ENCODE data around the gene STAT2. TPM values are rescaled to one million over a fixed set of nuclear protein-coding genes. Genes with fewer than 3 reads are reported as not detected.

The STAT2 gene
- total and polyA plus RNA-seq, 9 of the 15 experiments (the other 6 are each of a cell fraction or from before 2014, with no cell fraction given): 15.5 to 46.9 (median 40.1) TPM

GRCh38 chr12:56336361-56337167 lies 23.3 kb downstream of the STAT2 start (continued):
- TF ChIP-seq PATZ1 (CRISPR knock-in tag; IDR thresholded peaks at IDR 0.05; ENCODE audit: borderline replicate concordance) (no peak), ZBTB26 (CRISPR knock-in tag; IDR thresholded peaks at IDR 0.05) (no peak; the same call in 1 of the 2 replicates), MCM2 (IDR thresholded peaks at IDR 0.05; ENCODE audit: low read depth) (no peak), ZNF224 (CRISPR knock-in tag; IDR thresholded peaks at IDR 0.05) (no peak), POLR2AphosphoS5 (IDR thresholded peaks at IDR 0.05; ENCODE audit: control insufficient read depth, insufficient read depth, low read depth, low read length) (peak; percentile 40), TRIM24 (IDR thresholded peaks at IDR 0.05) (peak; percentile 26 to 36; a peak in 2 of 4 replicates), SMARCE1 (IDR thresholded peaks at IDR 0.05) (no peak; the same call in 1 of the 2 replicates), SIRT6 (IDR thresholded peaks at IDR 0.05; ENCODE audit: low read depth, low read length) (no peak), POLR2AphosphoS2 (IDR thresholded peaks at IDR 0.05; ENCODE audit: low read length) (peak; percentile 90; the same call in 1 of the 2 replicates), GATAD2A (IDR thresholded peaks at IDR 0.05) (no peak), DNMT1 (IDR thresholded peaks at IDR 0.05) (no peak), SAP30 (IDR thresholded peaks at IDR 0.05; ENCODE audit: borderline replicate concordance, insufficient read depth, low read depth, low read length, poor library complexity, severe bottlenecking) (no peak), NONO (IDR thresholded peaks at IDR 0.05; ENCODE audit: low read depth in 2 of 2, low read length in 1 of 2) (no peak), ZNF274 (IDR thresholded peaks at IDR 0.05; ENCODE audit: borderline replicate concordance, low read depth, low read length) (no peak), FOXK1 (CRISPR knock-in tag; IDR thresholded peaks at IDR 0.05; ENCODE audit: borderline replicate concordance) (no peak), HDAC3 (IDR thresholded peaks at IDR 0.05; ENCODE audit: borderline replicate concordance, partially characterized antibody) (peak; percentile 66), PCBP1 (IDR thresholded peaks at IDR 0.05; ENCODE audit: low read depth, low read length, poor library complexity, severe bottlenecking) (no peak), HEY1 (CRISPR knock-in tag; IDR thresholded peaks at IDR 0.05; ENCODE audit: borderline replicate concordance) (no peak), HDGF (IDR thresholded peaks at IDR 0.05) (no peak), ZNF23 (CRISPR knock-in tag; IDR thresholded peaks at IDR 0.05) (no peak), GTF2A2 (tag; IDR thresholded peaks at IDR 0.05) (no peak)
- TF ChIP-seq, protein P1, sequence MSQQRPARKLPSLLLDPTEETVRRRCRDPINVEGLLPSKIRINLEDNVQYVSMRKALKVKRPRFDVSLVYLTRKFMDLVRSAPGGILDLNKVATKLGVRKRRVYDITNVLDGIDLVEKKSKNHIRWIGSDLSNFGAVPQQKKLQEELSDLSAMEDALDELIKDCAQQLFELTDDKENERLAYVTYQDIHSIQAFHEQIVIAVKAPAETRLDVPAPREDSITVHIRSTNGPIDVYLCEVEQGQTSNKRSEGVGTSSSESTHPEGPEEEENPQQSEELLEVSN (IDR thresholded peaks at IDR 0.05; ENCODE audit: borderline replicate concordance in 1 of 2, extremely low read depth in 1 of 2, insufficient read depth in 1 of 2, insufficient read length in 1 of 2, low read depth in 1 of 2, low read length in 1 of 2, poor library complexity in 1 of 2, severe bottlenecking in 1 of 2): peak in 1 of 2 experiments; percentile 26
- TF ChIP-seq, protein P2, sequence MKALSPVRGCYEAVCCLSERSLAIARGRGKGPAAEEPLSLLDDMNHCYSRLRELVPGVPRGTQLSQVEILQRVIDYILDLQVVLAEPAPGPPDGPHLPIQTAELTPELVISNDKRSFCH (CRISPR knock-in tag; IDR thresholded peaks at IDR 0.05): no peak
- TF ChIP-seq, protein P2 (tag; IDR thresholded peaks at IDR 0.05): no peak

All from K562 (cell line).